ENCODE data around the gene CYBA. TPM values are rescaled to one million over a fixed set of nuclear protein-coding genes. Genes with fewer than 3 reads are reported as not detected.

CYBA gene
- total and polyA plus RNA-seq, 2 of the 13 experiments (the other 11 are each of a cell fraction or from before 2014, with no cell fraction given) = 196 to 250 TPM

DNA sequence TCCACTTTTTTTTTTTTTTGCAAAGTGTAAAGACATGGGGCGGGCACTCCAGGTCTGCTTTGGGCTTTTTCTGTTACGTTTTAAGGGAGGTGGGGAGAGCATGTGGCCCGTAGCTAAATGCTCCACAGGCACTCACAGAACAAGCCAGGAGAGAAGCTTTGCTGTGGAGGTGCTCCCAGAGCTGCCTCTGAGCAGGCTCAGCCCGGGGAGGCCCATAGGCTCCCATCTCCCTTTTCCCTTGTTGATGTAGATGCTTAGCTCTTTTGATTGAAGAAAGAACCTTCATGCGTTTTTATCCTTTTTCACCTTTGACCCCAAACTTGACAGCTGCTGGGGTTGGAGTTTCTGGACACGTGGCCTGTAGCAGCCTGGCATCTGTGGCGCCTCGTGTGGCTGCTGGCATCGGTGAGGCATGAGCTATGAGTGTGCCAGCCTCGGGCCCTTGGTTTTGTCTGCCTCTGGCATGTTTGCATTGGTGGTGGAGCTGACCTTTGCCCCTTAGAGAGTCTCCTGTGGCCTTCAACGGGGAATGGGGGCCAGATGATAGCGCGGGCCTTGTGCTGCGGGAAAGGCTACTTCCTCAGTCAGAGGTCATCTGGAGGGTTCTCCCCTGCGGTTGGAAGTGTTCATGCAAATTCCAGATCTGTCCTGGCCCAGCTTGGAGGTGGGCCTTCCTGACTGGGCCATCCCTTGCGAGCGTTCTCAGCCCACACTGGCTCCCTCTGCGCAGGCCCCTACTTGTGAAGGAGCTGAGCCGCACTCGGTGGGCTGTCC lies 32.5 kb downstream of the CYBA start (continued):
- TF ChIP-seq SP4 (CRISPR knock-in tag; IDR thresholded peaks at IDR 0.05) (peak; percentile 55; the same call in 1 of the 2 replicates), ZNF496 (CRISPR knock-in tag; IDR thresholded peaks at IDR 0.05; ENCODE audit: insufficient replicate concordance) (no peak), ZNF430 (CRISPR knock-in tag; IDR thresholded peaks at IDR 0.05) (no peak), MZF1 (CRISPR knock-in tag; IDR thresholded peaks at IDR 0.05; ENCODE audit: borderline replicate concordance) (no peak), EED (CRISPR knock-in tag; IDR thresholded peaks at IDR 0.05) (peak; percentile 52; the same call in 1 of the 2 replicates), ZBTB21 (CRISPR knock-in tag; IDR thresholded peaks at IDR 0.05) (no peak), THAP11 (CRISPR knock-in tag; IDR thresholded peaks at IDR 0.05) (peak; percentile 57), LCORL (IDR thresholded peaks at IDR 0.05) (no peak), LCORL (CRISPR knock-in tag; IDR thresholded peaks at IDR 0.05) (peak; percentile 44; the same call in 1 of the 2 replicates), ZNF230 (CRISPR knock-in tag; IDR thresholded peaks at IDR 0.05) (0 out of 2 replicates have a peak, but pooled peaks have one; percentile 19), HNRNPL (IDR thresholded peaks at IDR 0.05; ENCODE audit: low read depth, low read length) (peak; percentile 100), ZFP37 (CRISPR knock-in tag; IDR thresholded peaks at IDR 0.05; ENCODE audit: borderline replicate concordance) (no peak), SMYD3 (CRISPR knock-in tag; IDR thresholded peaks at IDR 0.05) (0 out of 2 replicates have a peak, but pooled peaks have one; percentile 52), GATA4 (IDR thresholded peaks at IDR 0.05; ENCODE audit: borderline replicate concordance, low read depth) (no peak), TOE1 (CRISPR knock-in tag; IDR thresholded peaks at IDR 0.05) (no peak), POLR2G (IDR thresholded peaks at IDR 0.05; ENCODE audit: low read depth, low read length) (no peak), SIN3B (IDR thresholded peaks at IDR 0.05; ENCODE audit: low read length) (no peak), ARHGAP35 (CRISPR knock-in tag; IDR thresholded peaks at IDR 0.05; ENCODE audit: borderline replicate concordance) (no peak), NPAS2 (CRISPR knock-in tag; IDR thresholded peaks at IDR 0.05; ENCODE audit: borderline replicate concordance) (no peak)
- TF ChIP-seq, protein P1, sequence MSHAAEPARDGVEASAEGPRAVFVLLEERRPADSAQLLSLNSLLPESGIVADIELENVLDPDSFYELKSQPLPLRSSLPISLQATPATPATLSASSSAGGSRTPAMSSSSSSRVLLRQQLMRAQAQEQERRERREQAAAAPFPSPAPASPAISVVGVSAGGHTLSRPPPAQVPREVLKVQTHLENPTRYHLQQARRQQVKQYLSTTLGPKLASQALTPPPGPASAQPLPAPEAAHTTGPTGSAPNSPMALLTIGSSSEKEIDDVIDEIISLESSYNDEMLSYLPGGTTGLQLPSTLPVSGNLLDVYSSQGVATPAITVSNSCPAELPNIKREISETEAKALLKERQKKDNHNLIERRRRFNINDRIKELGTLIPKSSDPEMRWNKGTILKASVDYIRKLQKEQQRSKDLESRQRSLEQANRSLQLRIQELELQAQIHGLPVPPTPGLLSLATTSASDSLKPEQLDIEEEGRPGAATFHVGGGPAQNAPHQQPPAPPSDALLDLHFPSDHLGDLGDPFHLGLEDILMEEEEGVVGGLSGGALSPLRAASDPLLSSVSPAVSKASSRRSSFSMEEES (CRISPR knock-in tag; IDR thresholded peaks at IDR 0.05) = no peak
- TF ChIP-seq, protein P2, sequence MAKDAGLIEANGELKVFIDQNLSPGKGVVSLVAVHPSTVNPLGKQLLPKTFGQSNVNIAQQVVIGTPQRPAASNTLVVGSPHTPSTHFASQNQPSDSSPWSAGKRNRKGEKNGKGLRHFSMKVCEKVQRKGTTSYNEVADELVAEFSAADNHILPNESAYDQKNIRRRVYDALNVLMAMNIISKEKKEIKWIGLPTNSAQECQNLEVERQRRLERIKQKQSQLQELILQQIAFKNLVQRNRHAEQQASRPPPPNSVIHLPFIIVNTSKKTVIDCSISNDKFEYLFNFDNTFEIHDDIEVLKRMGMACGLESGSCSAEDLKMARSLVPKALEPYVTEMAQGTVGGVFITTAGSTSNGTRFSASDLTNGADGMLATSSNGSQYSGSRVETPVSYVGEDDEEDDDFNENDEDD (CRISPR knock-in tag; IDR thresholded peaks at IDR 0.05; ENCODE audit: borderline replicate concordance) = peak; percentile 76; the same call in 1 of the 2 replicates
- TF ChIP-seq, protein P3, sequence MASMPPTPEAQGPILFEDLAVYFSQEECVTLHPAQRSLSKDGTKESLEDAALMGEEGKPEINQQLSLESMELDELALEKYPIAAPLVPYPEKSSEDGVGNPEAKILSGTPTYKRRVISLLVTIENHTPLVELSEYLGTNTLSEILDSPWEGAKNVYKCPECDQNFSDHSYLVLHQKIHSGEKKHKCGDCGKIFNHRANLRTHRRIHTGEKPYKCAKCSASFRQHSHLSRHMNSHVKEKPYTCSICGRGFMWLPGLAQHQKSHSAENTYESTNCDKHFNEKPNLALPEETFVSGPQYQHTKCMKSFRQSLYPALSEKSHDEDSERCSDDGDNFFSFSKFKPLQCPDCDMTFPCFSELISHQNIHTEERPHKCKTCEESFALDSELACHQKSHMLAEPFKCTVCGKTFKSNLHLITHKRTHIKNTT (CRISPR knock-in tag; IDR thresholded peaks at IDR 0.05) = no peak
- TF ChIP-seq, protein P4, sequence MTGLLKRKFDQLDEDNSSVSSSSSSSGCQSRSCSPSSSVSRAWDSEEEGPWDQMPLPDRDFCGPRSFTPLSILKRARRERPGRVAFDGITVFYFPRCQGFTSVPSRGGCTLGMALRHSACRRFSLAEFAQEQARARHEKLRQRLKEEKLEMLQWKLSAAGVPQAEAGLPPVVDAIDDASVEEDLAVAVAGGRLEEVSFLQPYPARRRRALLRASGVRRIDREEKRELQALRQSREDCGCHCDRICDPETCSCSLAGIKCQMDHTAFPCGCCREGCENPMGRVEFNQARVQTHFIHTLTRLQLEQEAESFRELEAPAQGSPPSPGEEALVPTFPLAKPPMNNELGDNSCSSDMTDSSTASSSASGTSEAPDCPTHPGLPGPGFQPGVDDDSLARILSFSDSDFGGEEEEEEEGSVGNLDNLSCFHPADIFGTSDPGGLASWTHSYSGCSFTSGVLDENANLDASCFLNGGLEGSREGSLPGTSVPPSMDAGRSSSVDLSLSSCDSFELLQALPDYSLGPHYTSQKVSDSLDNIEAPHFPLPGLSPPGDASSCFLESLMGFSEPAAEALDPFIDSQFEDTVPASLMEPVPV (CRISPR knock-in tag; IDR thresholded peaks at IDR 0.05) = 0 out of 2 replicates have a peak, but pooled peaks have one; percentile 27
